HG03354 (cell line): ENCODE measurements around the gene DOCK9.

Experiments used
- ATAC-seq: cut with Tn5 transposase; IDR thresholded peaks from one replicate; pipeline ENCODE4 v1.9.1; 2021; ENCODE audit warnings: mild to moderate bottlenecking; ENCODE audit not compliant: unreplicated experiment, poor library complexity, severe bottlenecking

Gene DOCK9

DNA sequence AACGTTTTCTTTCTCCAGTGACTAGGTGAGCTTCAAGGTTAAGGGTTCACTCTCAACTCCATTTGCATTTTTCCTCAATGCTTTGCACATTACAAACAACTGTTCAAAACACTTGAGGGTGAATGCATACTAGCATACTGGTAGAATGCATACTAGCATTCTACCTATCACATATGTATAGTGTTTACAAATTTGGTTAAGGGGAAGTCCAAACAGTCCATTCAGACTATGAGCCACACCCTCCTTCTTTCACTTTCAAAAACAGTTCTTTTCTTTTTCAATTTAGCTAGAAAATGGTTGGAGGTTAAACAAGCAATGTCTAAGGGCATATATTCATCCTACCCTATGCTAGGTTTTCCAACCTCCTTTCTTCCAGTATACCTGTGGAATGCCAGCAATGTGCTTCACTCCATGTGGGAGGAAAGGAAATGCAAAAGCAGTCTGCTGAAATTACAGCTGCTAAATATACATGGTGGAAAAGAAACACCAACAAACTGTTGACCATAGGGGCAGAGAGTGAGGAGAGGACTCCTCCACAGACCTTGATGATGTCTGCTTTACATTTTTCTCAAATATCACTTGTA is 102.6 kb downstream of the DOCK9 start:
- peak; percentile 84 for ATAC-seq

DNA sequence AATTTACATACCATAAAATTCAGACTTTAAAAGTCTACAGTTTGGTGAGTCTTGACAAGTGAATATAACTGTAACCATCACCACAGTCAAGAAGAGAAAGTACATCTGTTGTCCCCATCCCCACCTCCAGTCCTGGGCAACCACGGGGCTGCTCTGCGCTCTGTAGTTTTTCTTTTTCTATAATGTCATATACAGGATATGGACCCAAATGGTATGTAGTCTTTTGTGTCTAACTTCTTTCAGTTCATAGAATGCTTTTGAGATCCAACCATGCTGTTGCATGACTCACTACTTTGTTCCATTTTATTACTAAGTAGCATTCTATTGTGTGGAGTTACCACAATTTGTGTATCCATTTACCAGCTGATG is 103.9 kb downstream of the DOCK9 start:
- no peak for ATAC-seq

DNA sequence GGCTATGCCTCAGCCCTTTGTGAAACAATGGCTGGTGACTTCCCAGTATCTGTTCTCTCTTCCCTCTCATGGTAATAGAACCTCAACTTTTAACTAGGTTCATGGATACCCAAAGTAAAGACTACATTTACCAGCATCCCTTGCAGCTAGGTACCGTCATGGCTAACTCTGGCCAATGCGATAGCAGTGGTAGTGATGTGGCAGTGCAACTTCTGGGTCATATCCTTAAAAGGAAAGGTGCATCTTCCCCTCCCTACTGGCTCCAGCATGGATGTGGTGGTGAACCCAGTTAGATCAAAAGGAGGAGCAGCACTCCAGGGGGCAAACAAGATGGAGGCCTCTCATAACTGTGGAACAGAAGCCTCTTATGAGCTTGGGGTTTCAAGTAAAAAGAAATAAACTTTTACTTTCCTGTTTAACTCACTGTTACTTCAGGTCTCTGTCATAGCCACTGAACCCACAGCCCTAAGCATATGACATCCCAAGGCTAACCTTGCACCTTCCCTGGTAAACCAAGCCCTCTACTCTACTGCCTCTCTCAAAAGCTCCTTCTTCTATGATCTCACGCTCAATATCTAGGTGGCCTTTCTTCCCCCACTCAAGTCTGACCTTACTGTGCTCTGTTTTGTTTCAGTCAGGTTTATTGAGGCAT is 104.4 kb downstream of the DOCK9 start:
- no peak for ATAC-seq

DNA sequence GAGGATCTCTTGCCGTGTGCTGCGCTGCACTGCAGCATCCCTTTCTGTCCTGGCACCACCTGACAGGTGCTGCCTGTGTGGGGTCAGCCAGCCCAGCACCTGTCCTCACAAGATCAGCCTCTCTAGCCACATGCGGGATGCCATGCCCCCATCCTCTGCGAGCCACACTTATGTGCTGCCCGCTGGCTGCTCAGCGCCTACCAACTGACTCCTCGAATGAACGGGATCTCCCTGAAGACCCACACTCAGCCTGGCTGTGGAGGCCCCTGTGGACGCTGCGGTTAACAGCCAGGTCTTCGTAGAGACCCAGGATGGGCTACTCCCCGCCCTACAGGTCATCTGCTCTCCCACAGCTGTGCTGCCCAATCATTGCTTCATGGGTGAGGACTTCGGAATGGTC is 106.1 kb downstream of the DOCK9 start:
- no peak for ATAC-seq

DNA sequence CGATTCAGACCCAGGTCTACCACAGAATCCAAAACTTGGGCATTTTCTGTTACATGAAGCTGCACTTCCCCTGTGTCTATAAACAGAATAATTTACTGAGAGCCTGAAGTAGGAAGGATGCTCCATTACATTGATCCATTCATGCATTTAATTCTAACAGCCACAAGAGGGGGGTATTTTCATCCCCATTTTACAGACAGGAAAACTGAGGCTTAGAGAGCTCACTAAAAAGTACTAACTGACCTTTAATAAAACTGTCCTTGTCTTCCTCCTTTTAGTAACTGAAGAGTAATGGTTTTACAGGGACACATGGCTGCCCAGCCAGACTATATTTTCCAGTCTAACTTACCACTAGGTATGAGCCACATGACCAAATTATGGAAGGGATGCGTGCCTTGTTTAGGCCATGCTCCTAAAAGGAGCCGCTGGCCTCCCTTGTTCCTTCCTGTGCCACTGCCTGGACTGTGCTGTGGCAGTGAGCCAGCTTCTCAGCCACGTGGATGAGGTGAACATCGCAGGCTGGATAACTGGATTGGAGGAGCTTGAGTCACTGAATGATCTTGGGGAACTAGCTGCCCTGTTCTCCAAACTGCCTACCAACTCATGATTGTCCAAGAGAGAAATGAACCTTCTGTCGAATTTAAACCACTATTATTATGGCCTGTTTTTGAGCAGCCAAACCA is 108.3 kb downstream of the DOCK9 start:
- ATAC-seq: no peak

DNA sequence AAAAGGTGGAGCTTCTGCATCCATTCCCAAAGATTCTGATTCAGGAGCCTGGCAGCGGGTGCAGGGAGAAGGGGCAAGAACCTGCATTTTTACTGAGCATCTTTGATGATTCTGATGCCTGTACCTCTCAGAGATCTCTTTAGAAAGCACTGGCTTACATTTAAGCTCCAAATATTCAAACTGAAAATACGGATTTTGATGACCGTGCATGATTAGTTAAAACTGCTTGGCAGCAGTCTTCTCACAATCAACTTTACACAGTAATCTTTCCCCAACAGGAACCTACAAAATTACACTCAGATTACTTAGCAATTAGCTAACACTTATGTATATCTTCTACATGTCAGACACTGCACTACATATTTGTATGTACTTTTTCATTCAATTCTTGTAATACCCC is 108.9 kb downstream of the DOCK9 start:
- ATAC-seq: no peak

DNA sequence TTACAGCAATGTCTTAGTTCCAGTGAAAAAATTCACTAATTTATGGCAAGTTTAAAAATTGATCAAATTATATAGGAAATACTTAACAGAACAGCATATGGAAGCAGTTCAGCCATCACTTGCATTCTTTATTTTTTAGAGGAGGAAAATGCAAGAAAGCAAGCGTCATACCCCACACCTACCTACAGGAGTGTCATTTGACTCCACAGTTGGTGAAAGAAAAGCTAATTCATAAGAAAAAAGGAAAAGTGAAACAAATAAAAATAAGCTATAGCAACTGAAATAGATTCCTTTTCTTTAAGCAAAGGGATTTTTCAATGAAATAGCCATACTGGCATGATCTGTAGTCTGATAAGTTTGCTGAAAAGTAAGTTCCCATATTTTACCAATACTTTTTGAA is 111.0 kb downstream of the DOCK9 start:
- ATAC-seq: no peak

DNA sequence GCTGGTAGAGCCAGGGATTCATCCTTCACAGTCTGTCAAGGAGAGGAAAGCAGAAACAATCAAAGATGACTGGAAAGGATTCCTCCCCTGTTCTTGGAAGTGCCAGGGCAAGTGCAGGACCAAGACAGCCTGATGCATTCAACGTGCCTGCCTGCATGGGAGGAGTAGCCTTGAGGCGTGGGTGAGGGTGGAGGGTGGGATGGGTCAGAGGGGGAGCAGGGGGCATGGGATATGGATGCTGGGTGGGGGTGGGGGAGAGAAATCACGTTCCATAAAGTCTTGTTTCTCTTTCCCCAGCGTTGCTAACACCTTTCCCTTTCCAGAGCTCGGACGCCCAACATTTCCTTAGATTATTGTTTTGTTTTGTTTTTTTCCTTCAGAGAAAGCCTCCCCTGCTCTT is 117.4 kb downstream of the DOCK9 start:
- ATAC-seq: no peak

DNA sequence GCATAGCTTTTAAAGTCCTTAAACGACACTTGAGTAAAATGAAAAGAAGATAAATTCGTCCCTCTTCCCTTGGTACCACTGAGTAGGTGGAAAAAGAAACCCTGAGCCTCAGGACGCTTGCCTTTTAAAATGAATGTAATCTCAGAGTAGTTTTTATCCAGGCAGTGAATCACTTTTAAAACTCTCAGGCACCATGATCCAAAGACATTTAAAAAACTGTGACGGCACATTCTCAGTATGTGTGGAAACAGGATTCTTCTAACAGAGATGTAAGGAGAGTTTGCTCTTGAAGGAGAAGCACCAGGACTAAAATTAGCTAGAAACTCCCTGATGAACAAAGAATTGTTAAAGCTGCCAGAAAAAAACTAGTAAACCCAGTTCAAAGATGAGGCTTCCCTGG is 119.7 kb downstream of the DOCK9 start:
- ATAC-seq: no peak

DNA sequence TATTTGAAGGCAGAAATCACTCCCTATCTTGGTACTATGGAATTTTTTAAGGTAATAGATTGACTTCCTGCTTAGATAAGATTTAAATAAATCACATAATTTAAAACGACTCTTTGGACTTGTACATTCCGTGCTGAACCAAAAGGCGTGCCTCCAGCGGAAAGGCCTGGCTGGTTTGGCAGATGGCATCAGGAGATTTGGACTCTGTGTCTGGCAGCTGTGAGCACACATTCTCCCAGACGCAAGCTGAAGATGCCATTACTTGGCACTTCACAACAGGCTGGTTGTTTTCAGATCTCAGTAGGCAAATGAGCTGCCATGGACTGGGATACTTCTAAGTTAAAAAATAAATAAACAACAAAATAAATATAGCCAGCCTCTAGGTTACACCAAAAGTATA is 120.9 kb downstream of the DOCK9 start:
- no peak for ATAC-seq

DNA sequence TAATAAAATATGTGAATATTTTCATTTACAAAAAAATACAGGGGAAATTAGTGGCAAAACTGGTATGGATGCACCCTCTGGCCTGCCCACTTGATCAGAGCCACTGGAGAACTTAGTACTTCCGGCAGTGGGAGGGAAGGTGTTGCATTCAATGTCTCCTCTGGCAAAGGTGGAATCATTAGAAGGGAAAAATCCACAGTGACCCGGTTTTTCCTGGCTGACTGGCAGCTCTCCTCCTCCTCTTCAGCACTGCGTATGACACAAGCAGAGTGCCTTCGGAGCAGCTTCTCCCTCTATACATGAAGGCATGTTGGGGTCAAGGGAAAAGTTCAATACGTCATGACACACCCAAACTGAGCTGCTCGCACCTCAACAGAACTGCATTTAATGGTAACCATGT is 123.4 kb downstream of the DOCK9 start:
- ATAC-seq: no peak

DNA sequence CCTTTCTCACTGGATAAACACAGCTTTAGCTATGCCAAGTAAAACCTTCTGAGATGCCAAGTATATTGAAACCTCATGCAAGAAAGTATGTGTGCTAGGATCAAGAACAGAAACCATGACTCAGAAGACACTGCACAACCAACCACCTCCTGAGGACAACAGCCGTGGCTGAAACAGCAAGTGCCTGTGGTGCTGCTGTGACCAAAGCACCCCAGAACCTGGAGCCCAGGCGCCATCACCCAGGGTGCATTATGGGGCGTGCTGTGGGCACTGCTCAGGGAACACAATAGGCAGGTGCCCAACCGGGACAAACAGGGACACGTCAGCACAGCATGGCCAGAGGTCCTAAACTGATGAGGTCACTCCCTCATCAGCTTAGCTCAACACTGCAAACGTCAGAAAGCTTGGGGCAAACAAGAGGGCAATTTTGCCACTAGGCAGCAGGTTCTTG is 124.1 kb downstream of the DOCK9 start:
- peak; percentile 99 for ATAC-seq

DNA sequence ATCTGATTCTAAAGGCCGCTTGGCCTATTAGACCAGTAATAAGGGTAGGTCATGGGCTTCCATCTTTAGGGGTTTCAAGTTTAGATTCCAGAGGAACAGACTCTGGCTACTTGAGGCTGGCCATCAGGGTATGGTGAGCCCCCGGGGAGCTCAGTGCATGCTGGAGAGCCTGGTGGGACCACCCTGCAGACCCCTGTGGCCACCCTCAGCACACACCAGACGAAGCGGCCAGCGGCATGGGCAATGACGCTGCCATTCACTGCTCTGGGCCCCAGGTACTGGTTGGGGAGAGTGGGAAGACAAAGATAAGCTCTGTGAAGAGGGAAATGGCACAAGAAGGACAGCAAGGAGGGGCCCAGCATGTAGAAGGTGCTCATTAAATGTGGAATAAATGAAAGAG is 126.6 kb downstream of the DOCK9 start:
- ATAC-seq: no peak

DNA sequence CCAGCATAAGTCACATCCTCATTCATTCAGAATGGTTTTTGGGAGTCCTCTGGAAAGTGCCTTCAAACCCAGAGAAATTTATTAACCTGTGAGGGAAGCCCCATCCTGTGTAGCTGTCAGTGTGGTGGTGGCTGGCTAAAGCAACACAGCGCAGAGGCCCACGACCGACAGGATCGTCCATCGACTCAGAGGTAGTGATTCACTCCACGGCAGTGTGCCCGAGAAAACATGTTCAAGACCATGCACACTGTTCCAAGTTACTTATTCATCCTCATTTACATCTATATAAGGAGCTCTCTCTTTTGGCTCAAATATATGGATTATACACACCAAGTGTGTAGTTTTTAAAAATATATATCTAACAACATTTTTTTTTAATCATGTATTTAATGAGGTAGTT is 129.1 kb downstream of the DOCK9 start:
- ATAC-seq: no peak

DNA sequence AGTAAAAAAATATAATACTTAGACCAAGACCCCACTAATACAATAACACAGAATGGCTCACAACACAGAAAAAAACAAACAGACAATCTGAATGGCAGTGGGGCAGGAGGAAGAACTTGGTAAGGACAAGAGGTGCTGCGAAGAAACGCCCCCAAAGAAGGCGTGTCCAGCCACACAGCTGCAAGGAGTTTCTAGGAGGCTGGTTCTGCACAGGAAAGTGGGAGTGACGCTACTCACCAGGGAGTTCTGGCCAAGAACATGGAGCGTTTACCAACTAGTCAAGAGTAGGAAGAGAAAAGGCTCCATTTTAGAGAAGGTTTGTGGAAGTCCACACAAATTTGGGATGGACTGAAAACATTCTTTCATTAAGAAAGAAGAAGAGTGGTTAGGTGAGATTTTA is 130.1 kb downstream of the DOCK9 start:
- no peak for ATAC-seq

DNA sequence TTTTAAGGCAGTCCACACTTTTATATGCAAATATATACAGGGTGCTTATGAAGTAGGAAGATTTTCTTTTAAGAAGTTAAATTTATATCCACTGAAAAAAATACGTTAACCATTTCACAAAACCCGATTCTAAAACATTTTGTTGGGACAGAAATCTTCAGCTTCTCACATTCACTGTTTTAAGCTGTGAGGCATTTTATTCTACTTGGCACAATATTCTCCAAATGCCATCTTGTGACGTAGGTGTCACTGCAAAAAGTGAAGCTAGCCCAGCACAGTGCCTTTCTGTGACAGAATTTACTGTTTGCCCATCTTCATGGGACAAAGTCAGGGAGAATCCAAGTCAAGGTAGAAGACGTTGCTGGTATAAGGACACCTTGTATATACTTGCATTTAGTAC is 130.9 kb downstream of the DOCK9 start:
- ATAC-seq: no peak

DNA sequence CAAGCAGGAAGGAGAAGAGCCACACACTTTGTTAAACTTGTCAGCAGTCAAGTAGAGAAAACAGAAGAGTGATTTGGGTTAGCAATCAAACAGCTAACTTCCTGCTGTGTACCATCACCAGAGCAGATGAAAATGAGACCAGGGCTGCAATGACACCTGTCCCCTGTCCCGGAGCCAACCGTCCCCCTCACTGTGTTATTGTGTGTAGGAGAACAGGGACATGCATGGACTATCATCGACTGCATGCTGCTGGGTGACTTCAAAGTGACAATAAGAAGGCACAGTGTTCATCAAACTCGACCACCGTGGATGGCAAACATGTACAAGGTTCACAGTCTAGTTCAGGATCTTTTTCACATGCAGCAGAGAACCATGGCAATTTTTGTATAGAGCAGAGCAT is 131.3 kb downstream of the DOCK9 start:
- no peak for ATAC-seq

DNA sequence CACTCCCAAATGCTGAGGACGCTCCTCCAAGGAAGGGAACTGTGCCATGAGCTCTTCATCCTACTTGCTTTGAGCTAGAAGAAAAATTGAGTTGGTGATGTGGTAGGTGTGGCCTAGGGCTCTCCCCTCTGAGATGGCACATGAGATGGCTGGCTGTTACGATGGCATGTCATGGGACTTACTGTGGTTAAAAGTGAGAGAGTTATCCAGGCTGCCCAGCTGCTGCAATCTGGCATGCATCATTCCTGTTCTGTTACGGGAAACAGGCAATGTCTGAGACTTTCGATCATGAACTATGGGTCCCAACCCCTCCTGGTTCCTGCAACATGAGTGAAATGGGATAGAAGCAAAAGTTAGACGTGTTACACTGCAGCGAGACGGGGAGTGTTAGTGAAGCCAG is 132.1 kb downstream of the DOCK9 start:
- ATAC-seq: no peak

DNA sequence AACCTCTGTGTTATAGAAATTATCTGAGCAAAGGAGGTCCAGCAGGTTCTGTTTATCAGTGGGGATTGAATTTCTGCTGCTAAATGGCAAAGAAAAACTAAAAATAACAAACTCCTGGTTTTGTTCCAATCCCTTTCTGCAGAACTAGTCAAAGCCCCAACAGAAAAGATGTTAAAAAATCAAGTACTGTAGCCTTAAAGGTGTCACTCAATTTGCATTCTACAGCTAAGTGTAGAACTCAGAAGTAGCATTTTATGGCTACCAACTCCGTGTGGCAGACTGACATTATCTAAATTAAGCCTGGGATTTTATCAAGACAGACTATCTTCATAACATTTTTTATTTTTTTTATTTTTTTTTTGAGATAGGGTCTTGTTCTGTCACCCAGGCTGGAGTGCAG is 133.8 kb downstream of the DOCK9 start:
- no peak for ATAC-seq

DNA sequence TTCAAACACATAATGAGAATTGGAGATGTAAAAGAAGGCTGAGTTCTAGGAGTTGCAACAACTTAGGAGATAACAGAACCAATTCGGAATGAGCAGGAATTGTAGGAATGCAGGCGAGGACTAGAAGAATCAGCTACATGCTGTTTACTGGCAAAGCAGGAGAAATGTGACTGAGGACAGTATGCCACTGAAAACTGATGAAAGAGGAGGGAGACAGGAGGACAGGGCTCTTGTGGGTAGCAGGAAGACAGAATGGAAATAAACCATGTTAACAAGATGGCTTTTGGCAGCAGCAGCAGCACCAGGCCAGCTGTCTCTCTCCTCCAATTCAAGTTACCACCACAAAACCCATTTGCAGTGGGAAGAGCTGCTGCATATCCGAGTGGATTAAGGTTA is 134.4 kb downstream of the DOCK9 start:
- ATAC-seq: no peak

DNA sequence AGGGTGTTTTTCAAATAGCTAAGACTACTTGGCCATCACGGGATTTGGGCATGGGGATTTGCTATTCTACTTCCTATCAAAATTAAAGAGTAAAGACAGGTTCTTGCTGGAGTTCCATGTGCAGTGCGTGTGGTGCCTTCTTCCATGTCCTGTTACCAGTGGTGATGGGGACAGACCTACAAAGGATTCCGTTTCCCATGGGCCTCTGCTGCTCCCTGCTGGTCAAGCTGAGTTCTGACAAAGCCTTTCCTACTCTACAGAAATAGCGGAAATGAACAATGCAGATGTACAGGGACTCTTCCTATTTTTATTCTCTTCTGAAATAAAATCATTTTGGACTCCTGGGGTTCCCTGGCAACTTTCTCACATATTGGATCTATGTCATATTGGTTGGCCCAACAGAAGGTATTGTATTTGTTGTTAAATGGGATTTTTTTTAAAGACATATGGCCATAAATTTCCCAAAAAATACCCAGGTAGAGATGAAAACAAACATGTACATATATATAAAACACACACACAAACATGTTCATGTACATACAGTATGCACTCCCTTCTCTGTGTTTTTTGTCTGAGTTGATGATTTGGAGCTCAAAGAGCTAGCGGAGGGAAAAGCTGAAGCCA is 134.9 kb downstream of the DOCK9 start:
- ATAC-seq: peak; percentile 88
